Panc1 (cell line): ENCODE measurements around the gene NPAS3. TPM values are rescaled to one million over a fixed set of nuclear protein-coding genes. Genes with fewer than 3 reads are reported as not detected.

Experiments used
- ATAC-seq: fragments of 200-7000 bp; cut with Tn5 transposase; 2 replicates; pipeline ENCODE4 v1.9.1; 2020; ENCODE audit warnings: mild to moderate bottlenecking, moderate library complexity
- BruUV-seq: library from RNA; stranded (reverse); fragments of 400-500 nt; replicated peaks from 2 replicates; lab custom pipeline; 2021; lab: Mats Ljungman, UMichigan
- CTCF ChIA-PET: fragments of 300-600 bp; sonication (Branson Sonifier 250); formaldehyde crosslinking; loops from one replicate; lab custom pipeline; 2022; ENCODE audit warnings: antibody characterized with exemption; lab: Charles Lee
- POLR2A ChIA-PET: fragments of 300-600 bp; sonication (Branson Sonifier 250); formaldehyde crosslinking; loops from one replicate; lab custom pipeline; 2022; ENCODE audit warnings: antibody characterized with exemption; lab: Charles Lee
- DNase-seq: peaks from one replicate; pipeline ENCODE4 v3.0.0-alpha.2; 2010; ENCODE audit warnings: low read depth, low spot score
- H3K27ac ChIP-seq: 2 replicates; pipeline ENCODE4 v1.5.1; 2011; ENCODE audit warnings: mild to moderate bottlenecking, low read length, inconsistent platforms
- H3K27me3 ChIP-seq: fragments of 200-500 bp; sonication (Bioruptor generic); 2 replicates; pipeline ENCODE4 v1.6.0; 2014; ENCODE audit warnings: low read length, inconsistent platforms; ENCODE audit not compliant: control insufficient read depth, insufficient read depth
- H3K36me3 ChIP-seq: fragments of 200-500 bp; sonication (Bioruptor generic); 2 replicates; pipeline ENCODE4 v1.5.1; 2014; ENCODE audit warnings: inconsistent platforms, mild to moderate bottlenecking, low read length, moderate library complexity; ENCODE audit not compliant: control insufficient read depth, insufficient read depth
- H3K4me1 ChIP-seq: 2 replicates; pipeline ENCODE4 v1.5.1; 2011; ENCODE audit warnings: inconsistent platforms, mild to moderate bottlenecking, low read length, moderate library complexity; ENCODE audit not compliant: control insufficient read depth, insufficient read depth
- H3K4me3 ChIP-seq, 2 experiments: 2 replicates each; pipeline ENCODE4 v1.5.1; 2011 to 2012; ENCODE audit warnings: low read depth in 2 of 2, low read length in 2 of 2, mild to moderate bottlenecking in 2 of 2, inconsistent platforms in 1 of 2, moderate library complexity in 1 of 2
- H3K9me3 ChIP-seq: fragments of 200-500 bp; sonication (Bioruptor generic); 2 replicates; pipeline ENCODE4 v1.5.1; 2014; ENCODE audit warnings: low read depth, mild to moderate bottlenecking, inconsistent platforms, low read length, moderate library complexity; ENCODE audit not compliant: control insufficient read depth, insufficient read depth
- CTCF ChIP-seq: fragments of 450-650 bp; IDR thresholded peaks from 2 replicates; pipeline ENCODE4 v1.5.1; 2017; ENCODE audit warnings: mild to moderate bottlenecking
- POLR2AphosphoS5 ChIP-seq: IDR thresholded peaks from 2 replicates; pipeline ENCODE4 v1.6.1; 2012; ENCODE audit warnings: mild to moderate bottlenecking, low read depth, low read length, moderate library complexity
- REST ChIP-seq, 2 experiments: IDR thresholded peaks; 2 replicates each; pipeline ENCODE4 v1.6.1; 2011 to 2012; ENCODE audit warnings: low read depth in 2 of 2, control low read depth in 1 of 2, low read length in 1 of 2, mild to moderate bottlenecking in 1 of 2, moderate library complexity in 1 of 2; ENCODE audit not compliant: insufficient read depth in 1 of 2
- SIN3A ChIP-seq: IDR thresholded peaks from 2 replicates; pipeline ENCODE4 v1.6.1; 2012; ENCODE audit warnings: low read depth, mild to moderate bottlenecking, low read length, moderate library complexity, borderline replicate concordance; ENCODE audit not compliant: insufficient read depth
- TCF7L2 ChIP-seq: IDR thresholded peaks from 2 replicates; pipeline ENCODE4 v1.6.1; 2011; ENCODE audit warnings: mild to moderate bottlenecking, low read depth, low read length, inconsistent platforms
- in situ Hi-C: cut with HindIII; loops from 2 replicates; pipeline ENCODE4 v1.10.0; 2016; ENCODE audit warnings: low sequenced_read_pairs, low pct_unique_long_range_greater_than_20kb
- intact Hi-C: fragments of 100-400 bp; cut with micrococcal nuclease; formaldehyde crosslinking; loops from one replicate; pipeline ENCODE4 v1.10.0; 2022; ENCODE audit not compliant: unreplicated experiment
- total RNA-seq: library from RNA; stranded (reverse); gene quantifications from one replicate; pipeline ENCODE4 v1.2.1, GENCODE V29; 2021; ENCODE audit not compliant: unreplicated experiment

NPAS3 gene
- total RNA-seq, 1 experiment from 2014 or later, result 0.23 TPM

- Histone ChIP-seq H3K4me1 (no peaks in the 10 kb centered on the region), H3K4me3 (no peak overlapping the region), H3K36me3 (no peaks in the 10 kb centered on the region), H3K9me3 (no peaks in the 10 kb centered on the region), H3K27me3 (no peaks in the 10 kb centered on the region), H3K27ac (no peak overlapping the region)
- ChIA-PET CTCF (no interaction called here), POLR2A (no interaction called here)
- ATAC-seq (no peak), DNase-seq (no peak)
- no peak for TF ChIP-seq SIN3A
- no peak for TF ChIP-seq TCF7L2
- TF ChIP-seq CTCF, result no peak
- TF ChIP-seq POLR2AphosphoS5, result no peak
- no peak for TF ChIP-seq REST (IDR thresholded peaks at IDR 0.05; ENCODE audit: insufficient read depth in 1 of 2, low read depth in 2 of 2, low read length in 1 of 2)
- intact Hi-C loops, result no loop called here
- in situ Hi-C loops, result no loop called here
- no TSS peak for BruUV-seq
Measured at GRCh38 chr14:32985866-32986265, 47.2 kb downstream of the NPAS3 start.

- in situ Hi-C loops, result no loop called here
- no peaks in the 10 kb centered on the region for H3K27me3 ChIP-seq
- H3K4me3 ChIP-seq, result no peak overlapping the region
- DNase-seq (no peak), ATAC-seq (no peak)
- intact Hi-C loops, result no loop called here
- no TSS peak for BruUV-seq
- TF ChIP-seq REST (IDR thresholded peaks at IDR 0.05; ENCODE audit: insufficient read depth in 1 of 2, low read depth in 2 of 2, low read length in 1 of 2) (no peak), POLR2AphosphoS5 (no peak), SIN3A (no peak), TCF7L2 (no peak), CTCF (no peak)
- CTCF ChIA-PET, result no interaction called here
- no peaks in the 10 kb centered on the region for H3K9me3 ChIP-seq
- POLR2A ChIA-PET, result interaction anchor here (0.6 kb wide), 1 partner anchor 32 kb away, joined by 3 read pairs; no protein-coding TSS in a partner anchor
- H3K4me1 ChIP-seq, result no peaks in the 10 kb centered on the region
- no peak overlapping the region for H3K27ac ChIP-seq
- H3K36me3 ChIP-seq, result no peaks in the 10 kb centered on the region
Measured at GRCh38 chr14:32986791-32987540, 48.3 kb downstream of the NPAS3 start.
